Suprapubic skin (tissue), 3 donors: ENCODE measurements around the gene NCLN.

ENCODE experiments used
- CTCF ChIP-seq, 2 donors: fragments of 200-600 bp in 1 of 2; fragments of 450-650 bp in 1 of 2; sonication (generic) in 1 of 2; IDR thresholded peaks; one replicate each; pipeline ENCODE4 v1.5.1; 2016 to 2019; ENCODE audit warnings: antibody characterized with exemption in 2 of 2, mild to moderate bottlenecking in 1 of 2, moderate library complexity in 1 of 2
- POLR2AphosphoS5 ChIP-seq, 3 donors: sonication (generic); formaldehyde crosslinking; IDR thresholded peaks; one replicate each; pipeline ENCODE4 v1.6.1; 2017; ENCODE audit warnings: antibody characterized with exemption in 3 of 3

GRCh38 chr19:3176715-3177501 is 8.8 kb upstream of the NCLN start:
- TF ChIP-seq POLR2AphosphoS5 (IDR thresholded peaks at IDR 0.05), result no peak
- no peak for TF ChIP-seq CTCF (IDR thresholded peaks at IDR 0.05)
